HepG2 (cell line): ENCODE measurements around the gene TLR6. TPM values are rescaled to one million over a fixed set of nuclear protein-coding genes. Genes with fewer than 3 reads are reported as not detected.
A peak's percentile ranks its signal among the peaks of the same experiment; 100 is the strongest.

Experiments
- HMG20A ChIP-seq: IDR thresholded peaks from 2 replicates; pipeline ENCODE4 v1.6.1; 2016; ENCODE audit warnings: borderline replicate concordance
- MLX ChIP-seq: IDR thresholded peaks from 2 replicates; pipeline ENCODE4 v1.6.1; 2016
- NBN ChIP-seq: fragments of 450-650 bp; conservative IDR thresholded peaks from 2 replicates; pipeline ENCODE4 v1.6.1; 2017
- PCBP2 ChIP-seq: fragments of 200-400 bp; formaldehyde crosslinking; optimal IDR thresholded peaks from 2 replicates; pipeline ENCODE3; 2018; ENCODE audit warnings: low read length, low read depth; ENCODE audit not compliant: poor library complexity, severe bottlenecking
- RERE ChIP-seq: IDR thresholded peaks from 2 replicates; pipeline ENCODE4 v1.6.1; 2016; ENCODE audit warnings: low read depth, missing genetic modification reagents, missing compliant biosample characterization
- TCF7 ChIP-seq: sonication (generic); IDR thresholded peaks from 2 replicates; pipeline ENCODE4 v1.6.1; 2016; ENCODE audit warnings: antibody characterized with exemption, low read depth
- TIGD3 ChIP-seq: sonication (generic); formaldehyde crosslinking; IDR thresholded peaks from 2 replicates; pipeline ENCODE4 v1.5.1; 2020; ENCODE audit warnings: mild to moderate bottlenecking, missing genetic modification reagents, borderline replicate concordance
- ZBTB40 ChIP-seq, 2 experiments: fragments of 450-650 bp in 1 of 2; sonication (generic) in 1 of 2; formaldehyde crosslinking in 1 of 2; IDR thresholded peaks; 2 replicates each; pipeline versions ENCODE4 v1.6.1 to v1.8.0; 2016 to 2022; ENCODE audit warnings: antibody characterized with exemption in 1 of 2, mild to moderate bottlenecking in 1 of 2, missing genetic modification reagents in 1 of 2
- ZNF605 ChIP-seq: sonication (generic); formaldehyde crosslinking; IDR thresholded peaks from 2 replicates; pipeline ENCODE4 v1.8.0; 2022; ENCODE audit warnings: mild to moderate bottlenecking, missing genetic modification reagents
- polyA plus RNA-seq, 8 experiments: library from polyadenylated mRNA; depleted of rRNA in 3 of 8; stranded (reverse) in 7 of 8; unstranded in 1 of 8; fragments of >200 nt; fragmentation: Illumina TruSeq in 4 of 8; extraction: Trizol in 4 of 8; gene quantifications; 2 replicates each; pipeline versions ENCODE4 v1.2.1 to v1.2.3, GENCODE V29; 2011 to 2016; ENCODE audit warnings: low read depth in 4 of 8, missing spikeins in 1 of 8, mixed read lengths in 1 of 8; ENCODE audit not compliant: insufficient read depth in 1 of 8
- total RNA-seq, 5 experiments: library from RNA; depleted of rRNA; stranded (reverse); fragments of >200 nt; fragmentation: Illumina TruSeq; extraction: Trizol; gene quantifications; 2 replicates each; pipeline ENCODE4 v1.2.3, GENCODE V29; 2016; ENCODE audit warnings: low read depth in 1 of 5

The TLR6 gene
- total and polyA plus RNA-seq, 2 of the 13 experiments (the other 11 are each of a cell fraction or from before 2014, with no cell fraction given), result 0.33 to 0.71 TPM

- TF ChIP-seq RERE (no peak), ZNF605 (CRISPR knock-in tag) (no peak), MLX (CRISPR knock-in tag) (no peak), PCBP2 (no peak), ZBTB40 (IDR thresholded peaks at IDR 0.05) (no peak), ZBTB40 (CRISPR knock-in tag; IDR thresholded peaks at IDR 0.05) (no peak), TIGD3 (CRISPR knock-in tag) (no peak), HMG20A (CRISPR knock-in tag) (peak; percentile 68; the same call in 1 of the 2 replicates), NBN (no peak), TCF7 (no peak)
These were observed 47.6 kb upstream of the TLR6 start (continued) for GRCh38 chr4:38904090-38904666.
